GM19035 (cell line): ENCODE data around the gene WDR88.

ENCODE experiments used
- ATAC-seq: cut with Tn5 transposase; IDR thresholded peaks from one replicate; pipeline ENCODE4 v1.9.1; 2021; ENCODE audit not compliant: unreplicated experiment

The WDR88 gene

GRCh38 chr19:33132021-33132420 is at the start of gene WDR88:
Gene WDR88 (plus strand): TSS chr19:33132114. CDS start chr19:33132170, 56 bp downstream.
- ATAC-seq: no peak

GRCh38 chr19:33085570-33086128 is 46.3 kb upstream of the WDR88 start:
- no peak for ATAC-seq

GRCh38 chr19:33086955-33087354 is 45.0 kb upstream of the WDR88 start:
- no peak for ATAC-seq

- ATAC-seq: no peak
Measured at GRCh38 chr19:33089010-33089409, 42.9 kb upstream of the WDR88 start.

GRCh38 chr19:33090179-33090578 is 41.7 kb upstream of the WDR88 start:
- ATAC-seq: no peak

- no peak for ATAC-seq
Measured at GRCh38 chr19:33093420-33094210, 38.3 kb upstream of the WDR88 start.

GRCh38 chr19:33094436-33095067 is 37.4 kb upstream of the WDR88 start:
- no peak for ATAC-seq

GRCh38 chr19:33096005-33096404 is 35.9 kb upstream of the WDR88 start:
- ATAC-seq: no peak

GRCh38 chr19:33098055-33098534 is 33.8 kb upstream of the WDR88 start:
- ATAC-seq: no peak

GRCh38 chr19:33100894-33101644 is 30.8 kb upstream of the WDR88 start:
- no peak for ATAC-seq

GRCh38 chr19:33102893-33103292 is 29.0 kb upstream of the WDR88 start:
- no peak for ATAC-seq

GRCh38 chr19:33108161-33108560 is 23.8 kb upstream of the WDR88 start:
- ATAC-seq: no peak

GRCh38 chr19:33110137-33110910 is 21.6 kb upstream of the WDR88 start:
- no peak for ATAC-seq

GRCh38 chr19:33111587-33111986 is 20.3 kb upstream of the WDR88 start:
- ATAC-seq: no peak

GRCh38 chr19:33114312-33114711 is 17.6 kb upstream of the WDR88 start:
- ATAC-seq: no peak

GRCh38 chr19:33117501-33117900 is 14.4 kb upstream of the WDR88 start:
- ATAC-seq: no peak

- ATAC-seq: no peak
Measured at GRCh38 chr19:33118643-33119042, 13.3 kb upstream of the WDR88 start.

- ATAC-seq: no peak
Measured at GRCh38 chr19:33124207-33125098, 7.5 kb upstream of the WDR88 start.

GRCh38 chr19:33125929-33126388 is 6.0 kb upstream of the WDR88 start:
- no peak for ATAC-seq
